ENCODE measurements around the gene GREM1.

Gene GREM1

GRCh38 chr15:32723171-32723948 is 5.6 kb downstream of the GREM1 start:
- CTCF ChIA-PET = interaction anchor here (0.8 to 2.0 kb wide), 5 partner anchors 10 to 120 kb away, joined by 3 to 7 read pairs (median 3); no protein-coding TSS in a partner anchor
- DNase-seq (ENCODE audit: extremely low spot score) = peak; percentile 53
- TF ChIP-seq, protein P1, sequence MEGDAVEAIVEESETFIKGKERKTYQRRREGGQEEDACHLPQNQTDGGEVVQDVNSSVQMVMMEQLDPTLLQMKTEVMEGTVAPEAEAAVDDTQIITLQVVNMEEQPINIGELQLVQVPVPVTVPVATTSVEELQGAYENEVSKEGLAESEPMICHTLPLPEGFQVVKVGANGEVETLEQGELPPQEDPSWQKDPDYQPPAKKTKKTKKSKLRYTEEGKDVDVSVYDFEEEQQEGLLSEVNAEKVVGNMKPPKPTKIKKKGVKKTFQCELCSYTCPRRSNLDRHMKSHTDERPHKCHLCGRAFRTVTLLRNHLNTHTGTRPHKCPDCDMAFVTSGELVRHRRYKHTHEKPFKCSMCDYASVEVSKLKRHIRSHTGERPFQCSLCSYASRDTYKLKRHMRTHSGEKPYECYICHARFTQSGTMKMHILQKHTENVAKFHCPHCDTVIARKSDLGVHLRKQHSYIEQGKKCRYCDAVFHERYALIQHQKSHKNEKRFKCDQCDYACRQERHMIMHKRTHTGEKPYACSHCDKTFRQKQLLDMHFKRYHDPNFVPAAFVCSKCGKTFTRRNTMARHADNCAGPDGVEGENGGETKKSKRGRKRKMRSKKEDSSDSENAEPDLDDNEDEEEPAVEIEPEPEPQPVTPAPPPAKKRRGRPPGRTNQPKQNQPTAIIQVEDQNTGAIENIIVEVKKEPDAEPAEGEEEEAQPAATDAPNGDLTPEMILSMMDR (IDR thresholded peaks at IDR 0.05; ENCODE audit: control extremely low read depth, extremely low read depth, low read depth, missing control alignments) = no peak
- POLR2A ChIA-PET = no interaction called here

GRCh38 chr15:32729700-32730395 is 12.0 kb downstream of the GREM1 start:
- ChIA-PET CTCF (no interaction called here), POLR2A (no interaction called here)
- TF ChIP-seq, protein P1 (IDR thresholded peaks at IDR 0.05; ENCODE audit: control extremely low read depth, extremely low read depth, low read depth, missing control alignments) = no peak
- DNase-seq (ENCODE audit: extremely low spot score) = no peak

- no peak for DNase-seq (ENCODE audit: extremely low spot score)
- ChIA-PET POLR2A (no interaction called here), CTCF (no interaction called here)
- TF ChIP-seq, protein P1 (IDR thresholded peaks at IDR 0.05; ENCODE audit: control extremely low read depth, extremely low read depth, low read depth, missing control alignments) = no peak
These were observed 13.2 kb downstream of the GREM1 start for GRCh38 chr15:32730677-32731654.

DNA sequence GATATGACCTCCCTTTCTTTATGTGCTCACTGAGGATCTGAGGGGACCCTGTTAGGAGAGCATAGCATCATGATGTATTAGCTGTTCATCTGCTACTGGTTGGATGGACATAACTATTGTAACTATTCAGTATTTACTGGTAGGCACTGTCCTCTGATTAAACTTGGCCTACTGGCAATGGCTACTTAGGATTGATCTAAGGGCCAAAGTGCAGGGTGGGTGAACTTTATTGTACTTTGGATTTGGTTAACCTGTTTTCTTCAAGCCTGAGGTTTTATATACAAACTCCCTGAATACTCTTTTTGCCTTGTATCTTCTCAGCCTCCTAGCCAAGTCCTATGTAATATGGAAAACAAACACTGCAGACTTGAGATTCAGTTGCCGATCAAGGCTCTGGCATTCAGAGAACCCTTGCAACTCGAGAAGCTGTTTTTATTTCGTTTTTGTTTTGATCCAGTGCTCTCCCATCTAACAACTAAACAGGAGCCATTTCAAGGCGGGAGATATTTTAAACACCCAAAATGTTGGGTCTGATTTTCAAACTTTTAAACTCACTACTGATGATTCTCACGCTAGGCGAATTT is 14.9 kb downstream of the GREM1 start:
- DNase-seq (ENCODE audit: extremely low spot score) = no peak
- ChIA-PET POLR2A (no interaction called here), CTCF (no interaction called here)
- TF ChIP-seq, protein P1 (IDR thresholded peaks at IDR 0.05; ENCODE audit: control extremely low read depth, extremely low read depth, low read depth, missing control alignments) = no peak

DNA sequence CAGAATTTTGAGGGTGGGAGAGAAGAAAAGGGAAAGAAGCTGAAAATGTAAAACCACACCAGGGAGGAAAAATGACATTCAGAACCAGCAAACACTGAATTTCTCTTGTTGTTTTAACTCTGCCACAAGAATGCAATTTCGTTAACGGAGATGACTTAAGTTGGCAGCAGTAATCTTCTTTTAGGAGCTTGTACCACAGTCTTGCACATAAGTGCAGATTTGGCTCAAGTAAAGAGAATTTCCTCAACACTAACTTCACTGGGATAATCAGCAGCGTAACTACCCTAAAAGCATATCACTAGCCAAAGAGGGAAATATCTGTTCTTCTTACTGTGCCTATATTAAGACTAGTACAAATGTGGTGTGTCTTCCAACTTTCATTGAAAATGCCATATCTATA is 15.5 kb downstream of the GREM1 start:
- ChIA-PET POLR2A (no interaction called here), CTCF (no interaction called here)
- no peak for DNase-seq (ENCODE audit: extremely low spot score)
- TF ChIP-seq, protein P1 (IDR thresholded peaks at IDR 0.05; ENCODE audit: control extremely low read depth, extremely low read depth, low read depth, missing control alignments) = no peak
